GM12891 (cell line): ENCODE measurements around the gene GIPC1.
A peak's percentile ranks its signal among the peaks of the same experiment; 100 is the strongest.

Source experiments
- DNase-seq: peaks from one replicate; pipeline ENCODE4 v3.0.0; 2011; ENCODE audit warnings: low spot score; ENCODE audit not compliant: insufficient read length
- FAIRE-seq: peaks from 2 replicates; lab custom pipeline; 2011; peaks lifted over from hg19 to GRCh38; lab: Jason Lieb, UNC
- PAX5 ChIP-seq: IDR thresholded peaks from 2 replicates; pipeline ENCODE4 v1.6.1; 2011; ENCODE audit warnings: low read length, moderate library complexity, mild to moderate bottlenecking; ENCODE audit not compliant: insufficient read depth, severe bottlenecking
- POLR2A ChIP-seq: IDR thresholded peaks from 2 replicates; pipeline ENCODE4 v1.6.1; 2011; ENCODE audit warnings: low read depth, low read length, control low read depth
- POLR2AphosphoS5 ChIP-seq: IDR thresholded peaks from 2 replicates; pipeline ENCODE4 v1.6.1; 2011; ENCODE audit warnings: low read depth, low read length, control low read depth
- POU2F2 ChIP-seq: IDR thresholded peaks from 2 replicates; pipeline ENCODE4 v1.6.1; 2011; ENCODE audit warnings: low read depth, mild to moderate bottlenecking, control low read depth, low read length, moderate library complexity
- SPI1 ChIP-seq: IDR thresholded peaks from 2 replicates; pipeline ENCODE4 v1.6.1; 2011; ENCODE audit warnings: low read depth, low read length, control low read depth
- TAF1 ChIP-seq: IDR thresholded peaks from 2 replicates; pipeline ENCODE4 v1.6.1; 2011; ENCODE audit warnings: low read depth, low read length, control low read depth

Gene GIPC1

DNA sequence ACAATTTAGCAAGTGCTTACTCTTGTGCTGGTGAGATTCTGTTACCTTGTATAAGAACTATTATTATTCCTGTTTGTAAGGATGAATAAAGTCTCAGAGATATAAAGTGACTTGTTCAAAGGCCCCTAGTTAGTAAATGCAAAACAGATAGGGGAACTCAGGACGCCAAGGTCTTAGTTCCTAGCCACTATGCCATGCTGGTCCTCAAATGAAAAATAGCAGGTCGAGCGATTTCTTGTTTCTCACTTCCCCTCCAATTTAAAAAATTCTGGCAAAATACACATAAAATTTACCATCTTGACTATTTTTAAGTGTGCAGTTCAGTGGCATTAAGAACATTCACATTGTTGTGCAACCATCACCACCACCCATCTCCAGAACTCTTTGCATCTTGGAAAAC lies 34.6 kb upstream of the GIPC1 start:
- FAIRE-seq, result no peak
- TF ChIP-seq TAF1, result no peak
- TF ChIP-seq SPI1, result peak; percentile 69
- DNase-seq, result no peak

GRCh38 chr19:14530005-14530348 lies 34.0 kb upstream of the GIPC1 start:
- FAIRE-seq (no peak), DNase-seq (no peak)
- TF ChIP-seq SPI1 (no peak), POLR2AphosphoS5 (no peak), PAX5 (no peak), POU2F2 (no peak), TAF1 (no peak), POLR2A (no peak)

GRCh38 chr19:14529254-14530004 lies 33.5 kb upstream of the GIPC1 start, which contains the start of gene TECR:
TSS of gene TECR (plus strand) at chr19:14529594. CDS start at chr19:14529697, 103 bp downstream.
- TF ChIP-seq POLR2A (peak; percentile 93), POU2F2 (no peak; the same call in 1 of the 2 replicates), SPI1 (no peak), PAX5 (no peak), TAF1 (peak; percentile 94), POLR2AphosphoS5 (peak; percentile 94)
- peak; percentile 99 for FAIRE-seq
- peak; percentile 88 for DNase-seq

- FAIRE-seq (no peak), DNase-seq (no peak)
- TF ChIP-seq TAF1 (no peak), POLR2AphosphoS5 (no peak), SPI1 (no peak), PAX5 (no peak), POLR2A (no peak), POU2F2 (no peak)
Observed at GRCh38 chr19:14528419-14529253, 32.7 kb upstream of the GIPC1 start.

- DNase-seq (no peak), FAIRE-seq (no peak)
- no peak for TF ChIP-seq PAX5
- no peak for TF ChIP-seq SPI1
- no peak for TF ChIP-seq POLR2A
- TF ChIP-seq POU2F2, result no peak
- TF ChIP-seq TAF1, result no peak
- no peak for TF ChIP-seq POLR2AphosphoS5
Observed at GRCh38 chr19:14526423-14526822, 30.5 kb upstream of the GIPC1 start.

DNA sequence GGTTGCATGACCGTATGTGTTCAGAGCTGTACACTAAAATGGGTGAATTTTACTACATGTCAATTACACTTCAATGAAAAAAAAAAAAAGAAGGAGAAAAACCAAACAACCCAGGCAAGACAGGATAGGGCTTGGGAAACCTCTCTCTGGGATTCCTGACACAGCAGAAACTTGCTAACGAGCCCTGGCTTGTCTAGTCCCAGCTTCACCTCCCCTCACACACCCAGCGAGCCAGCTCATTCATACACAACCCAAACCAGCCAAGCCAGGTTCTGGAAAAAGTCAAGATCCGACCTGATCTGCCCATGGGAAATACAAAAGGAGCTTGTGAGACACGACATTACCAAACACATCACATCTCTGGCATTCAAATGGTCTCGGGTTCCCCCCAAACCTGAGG lies 29.8 kb upstream of the GIPC1 start:
- DNase-seq (no peak), FAIRE-seq (no peak)
- no peak for TF ChIP-seq SPI1

DNA sequence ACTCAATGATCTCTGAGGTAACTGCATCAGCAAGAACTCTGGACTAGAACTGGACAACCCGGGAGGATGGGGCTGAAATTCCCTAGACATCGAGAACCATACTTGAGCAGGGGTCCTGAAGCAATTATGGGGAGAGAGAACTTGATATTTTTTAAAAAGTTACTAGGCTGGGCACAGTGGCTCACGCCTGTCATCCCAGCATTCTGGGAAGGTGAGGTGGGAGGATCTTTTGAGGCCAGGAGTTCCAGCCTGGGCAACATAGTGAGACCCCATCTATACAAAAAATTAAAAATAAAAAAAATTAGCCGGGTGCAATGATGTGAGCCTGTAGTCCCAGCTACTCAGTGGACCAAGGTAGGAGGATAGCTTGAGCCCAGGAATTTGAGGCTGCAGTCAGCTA lies 24.6 kb upstream of the GIPC1 start:
- DNase-seq (no peak), FAIRE-seq (no peak)
- TF ChIP-seq POLR2AphosphoS5 (no peak), PAX5 (no peak), SPI1 (no peak), TAF1 (no peak), POLR2A (no peak), POU2F2 (no peak)

- FAIRE-seq, result no peak
- no peak for DNase-seq
- TF ChIP-seq POLR2A (no peak), TAF1 (no peak), SPI1 (no peak), POLR2AphosphoS5 (no peak), POU2F2 (no peak), PAX5 (no peak)
Observed at GRCh38 chr19:14519860-14520407, 24.0 kb upstream of the GIPC1 start.

- no peak for FAIRE-seq
- DNase-seq, result no peak
- TF ChIP-seq POU2F2 (no peak), POLR2AphosphoS5 (no peak), TAF1 (no peak), SPI1 (no peak), POLR2A (no peak)
Observed at GRCh38 chr19:14519245-14519859, 23.4 kb upstream of the GIPC1 start.

- peak; percentile 92 for DNase-seq
- FAIRE-seq, result no peak
- no peak for TF ChIP-seq SPI1
- peak; percentile 86 for TF ChIP-seq POLR2AphosphoS5
- TF ChIP-seq POLR2A, result peak; percentile 94
- peak; percentile 47; the same call in 1 of the 2 replicates for TF ChIP-seq TAF1
- TF ChIP-seq PAX5, result no peak
- peak; percentile 76 for TF ChIP-seq POU2F2
Observed at GRCh38 chr19:14517840-14518505, 22.0 kb upstream of the GIPC1 start, which contains the start of gene DNAJB1. TSS of gene DNAJB1 (minus strand) at chr19:14518397. CDS start at chr19:14518349, 48 bp downstream.
